CD4-positive, alpha-beta T cell (primary cell): Measurements from ENCODE around the gene NANS. TPM values are rescaled to one million over a fixed set of nuclear protein-coding genes. Genes with fewer than 3 reads are reported as not detected.
A peak's percentile ranks its signal among the peaks of the same experiment; 100 is the strongest.

Source experiments
- ATAC-seq: fragments of 200-7000 bp; cut with Tn5 transposase; one replicate; pipeline ENCODE4 v1.10.0; 2022; ENCODE audit warnings: mild to moderate bottlenecking; ENCODE audit not compliant: poor library complexity
- CTCF ChIA-PET: fragments of 350-600 bp; sonication (Branson Sonifier 250); formaldehyde crosslinking; loops from one replicate; lab custom pipeline; 2021; ENCODE audit warnings: antibody characterized with exemption, inconsistent platforms; lab: Charles Lee
- POLR2A ChIA-PET: fragments of 350-600 bp; sonication (Branson Sonifier 250); formaldehyde crosslinking; loops from one replicate; lab custom pipeline; 2021; ENCODE audit warnings: antibody characterized with exemption, inconsistent platforms; lab: Charles Lee
- DNase-seq, 14 experiments: peaks; one replicate each; pipeline ENCODE4 v3.0.0-alpha.2; 2013 to 2020; ENCODE audit warnings: mixed read lengths in 2 of 14
- H3K27ac ChIP-seq, 2 donors: one replicate each; pipeline versions ENCODE4 v1.5.1 to v1.7.0; 2013; ENCODE audit warnings: low read length in 2 of 2, low read depth in 1 of 2, mild to moderate bottlenecking in 1 of 2
- H3K27me3 ChIP-seq, 2 experiments: 1 replicate in 1 of 2; 2 replicates in 1 of 2; pipeline versions ENCODE4 v1.6.1 to v1.7.0; 2013; ENCODE audit warnings: low read length in 2 of 2, control low read depth in 1 of 2, mild to moderate bottlenecking in 1 of 2, moderate library complexity in 1 of 2; ENCODE audit not compliant: insufficient read depth in 2 of 2, control insufficient read depth in 1 of 2
- H3K36me3 ChIP-seq: one replicate; pipeline ENCODE4 v1.6.1; 2013; ENCODE audit warnings: low read length, control low read depth; ENCODE audit not compliant: insufficient read depth
- H3K4me1 ChIP-seq: one replicate; pipeline ENCODE4 v1.6.1; 2013; ENCODE audit warnings: low read length, control low read depth; ENCODE audit not compliant: insufficient read depth
- H3K4me3 ChIP-seq: one replicate; pipeline ENCODE4 v1.5.1; 2013; ENCODE audit warnings: mild to moderate bottlenecking, low read length, moderate library complexity
- H3K9me3 ChIP-seq, 2 experiments: 1 replicate in 1 of 2; 2 replicates in 1 of 2; pipeline versions ENCODE4 v1.6.1 to v1.7.0; 2013; ENCODE audit warnings: low read length in 2 of 2, mild to moderate bottlenecking in 2 of 2, control low read depth in 1 of 2, moderate library complexity in 1 of 2; ENCODE audit not compliant: control insufficient read depth in 1 of 2, insufficient read depth in 1 of 2
- H3K27ac Mint-ChIP-seq: one replicate; pipeline ENCODE4 v1.8.0; 2020; ENCODE audit warnings: mixed read lengths
- H3K27me3 Mint-ChIP-seq: one replicate; pipeline ENCODE4 v1.8.0; 2021; ENCODE audit warnings: mixed read lengths
- H3K36me3 Mint-ChIP-seq: one replicate; pipeline ENCODE4 v1.8.0; 2021; ENCODE audit warnings: low read depth, mixed read lengths
- H3K4me1 Mint-ChIP-seq: one replicate; pipeline ENCODE4 v1.8.0; 2021; ENCODE audit warnings: low read depth, mixed read lengths
- H3K4me3 Mint-ChIP-seq: one replicate; pipeline ENCODE4 v1.8.0; 2020; ENCODE audit warnings: mild to moderate bottlenecking, mixed read lengths
- H3K9me3 Mint-ChIP-seq: one replicate; pipeline ENCODE4 v1.8.0; 2020; ENCODE audit warnings: mixed read lengths
- intact Hi-C, 2 experiments: fragments of 100-400 bp; cut with DNase I in 1 of 2; cut with micrococcal nuclease in 1 of 2; formaldehyde crosslinking; loops; one replicate each; pipeline versions ENCODE4 v1.15.1 to v1.9.0; 2023 to 2025; cut with DNase I, micrococcal nuclease
- total RNA-seq, 174 experiments: library from RNA in 2 of 174; stranded (reverse) in 2 of 174; gene quantifications; one replicate each; pipeline ENCODE4 v1.2.3 and lab custom pipeline; 2021 to 2026
- TF ChIP-seq, protein P1 (sequence below): fragments of 200-600 bp; IDR thresholded peaks from one replicate; pipeline ENCODE4 v1.8.0; 2022; ENCODE audit warnings: antibody characterized with exemption, mild to moderate bottlenecking

NANS gene
- total RNA-seq, 2 experiments from 2014 or later = 70.5 to 74.0 TPM

DNA sequence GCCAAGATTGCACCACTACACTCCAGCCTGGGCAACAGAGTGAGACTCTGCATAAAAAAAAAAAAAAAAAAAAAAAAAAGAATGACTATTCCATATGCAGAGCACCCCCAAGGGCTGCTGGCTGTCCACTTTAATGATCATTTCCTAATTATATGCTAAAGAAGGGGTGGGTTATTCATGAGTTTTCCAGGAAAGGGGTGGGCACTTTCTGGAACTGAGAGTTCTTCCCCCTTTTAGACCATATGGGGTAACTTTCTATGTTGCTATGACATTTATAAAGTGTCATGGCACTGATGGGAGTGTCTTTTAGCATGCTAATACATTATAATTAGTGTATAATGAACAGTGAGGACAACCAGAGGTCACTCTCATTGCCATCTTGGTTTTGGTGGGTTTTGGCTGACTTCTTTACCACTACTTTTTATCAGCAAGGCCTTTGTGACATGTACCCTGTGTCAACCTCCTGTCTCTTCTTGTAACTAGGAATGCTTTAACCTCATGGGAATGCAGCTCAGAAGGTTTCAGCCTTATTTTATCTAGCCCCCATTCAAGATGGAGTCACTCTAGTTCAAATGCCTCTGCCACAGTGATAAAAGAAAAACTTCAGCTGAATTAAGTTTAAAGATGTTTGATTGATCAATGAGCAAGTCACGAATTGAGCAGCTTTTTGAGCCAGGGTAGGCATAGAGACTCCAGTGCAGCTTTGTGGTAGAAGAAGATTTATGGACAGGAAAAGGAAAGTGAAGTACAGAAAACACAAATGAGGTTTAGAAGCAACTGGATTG, 7.1 kb upstream of the NANS start:
- CTCF ChIA-PET = no interaction called here
- Histone ChIP-seq H3K36me3 (no peaks in the 10 kb centered on the region), H3K4me1 (peaks cover 17% of the 10 kb centered on the region), H3K27ac (no peak overlapping the region), H3K9me3 (peaks cover 0 to under 1% of the 10 kb centered on the region in 2 experiments), H3K4me3 (no peak overlapping the region), H3K27me3 (no peaks in the 10 kb centered on the region)
- intact Hi-C loops = no loop called here
- no peaks in the 10 kb centered on the region for H3K9me3 Mint-ChIP-seq
- DNase-seq = no peak
- H3K36me3 Mint-ChIP-seq = no peaks in the 10 kb centered on the region
- peaks cover 30% of the 10 kb centered on the region for H3K4me1 Mint-ChIP-seq
- TF ChIP-seq, protein P1, sequence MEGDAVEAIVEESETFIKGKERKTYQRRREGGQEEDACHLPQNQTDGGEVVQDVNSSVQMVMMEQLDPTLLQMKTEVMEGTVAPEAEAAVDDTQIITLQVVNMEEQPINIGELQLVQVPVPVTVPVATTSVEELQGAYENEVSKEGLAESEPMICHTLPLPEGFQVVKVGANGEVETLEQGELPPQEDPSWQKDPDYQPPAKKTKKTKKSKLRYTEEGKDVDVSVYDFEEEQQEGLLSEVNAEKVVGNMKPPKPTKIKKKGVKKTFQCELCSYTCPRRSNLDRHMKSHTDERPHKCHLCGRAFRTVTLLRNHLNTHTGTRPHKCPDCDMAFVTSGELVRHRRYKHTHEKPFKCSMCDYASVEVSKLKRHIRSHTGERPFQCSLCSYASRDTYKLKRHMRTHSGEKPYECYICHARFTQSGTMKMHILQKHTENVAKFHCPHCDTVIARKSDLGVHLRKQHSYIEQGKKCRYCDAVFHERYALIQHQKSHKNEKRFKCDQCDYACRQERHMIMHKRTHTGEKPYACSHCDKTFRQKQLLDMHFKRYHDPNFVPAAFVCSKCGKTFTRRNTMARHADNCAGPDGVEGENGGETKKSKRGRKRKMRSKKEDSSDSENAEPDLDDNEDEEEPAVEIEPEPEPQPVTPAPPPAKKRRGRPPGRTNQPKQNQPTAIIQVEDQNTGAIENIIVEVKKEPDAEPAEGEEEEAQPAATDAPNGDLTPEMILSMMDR = no peak
- H3K27ac Mint-ChIP-seq = no peak overlapping the region
- no peak overlapping the region for H3K4me3 Mint-ChIP-seq
- ATAC-seq = no peak
- POLR2A ChIA-PET = no interaction called here
- no peaks in the 10 kb centered on the region for H3K27me3 Mint-ChIP-seq

DNA sequence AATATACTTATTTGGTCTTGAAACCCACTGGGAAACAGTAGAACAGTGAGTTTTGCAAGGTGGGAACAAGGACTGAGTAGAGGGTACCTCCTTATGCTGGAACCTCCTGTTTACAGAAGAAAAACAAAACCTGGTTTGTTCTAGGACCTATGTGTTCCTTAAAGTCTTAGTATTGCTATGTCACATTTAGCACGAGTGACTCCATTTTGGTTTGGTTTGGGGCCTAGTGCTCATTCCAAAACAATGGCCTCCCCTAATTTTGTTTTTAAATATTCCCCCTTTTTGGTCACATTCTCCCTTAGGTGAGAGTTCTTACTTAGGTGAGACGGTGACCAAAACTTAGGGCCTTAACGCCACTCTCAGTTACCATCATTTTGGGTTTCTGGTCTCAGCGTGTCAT, 6.2 kb upstream of the NANS start:
- no peak for ATAC-seq
- H3K9me3 Mint-ChIP-seq = no peaks in the 10 kb centered on the region
- intact Hi-C loops = no loop called here

DNA sequence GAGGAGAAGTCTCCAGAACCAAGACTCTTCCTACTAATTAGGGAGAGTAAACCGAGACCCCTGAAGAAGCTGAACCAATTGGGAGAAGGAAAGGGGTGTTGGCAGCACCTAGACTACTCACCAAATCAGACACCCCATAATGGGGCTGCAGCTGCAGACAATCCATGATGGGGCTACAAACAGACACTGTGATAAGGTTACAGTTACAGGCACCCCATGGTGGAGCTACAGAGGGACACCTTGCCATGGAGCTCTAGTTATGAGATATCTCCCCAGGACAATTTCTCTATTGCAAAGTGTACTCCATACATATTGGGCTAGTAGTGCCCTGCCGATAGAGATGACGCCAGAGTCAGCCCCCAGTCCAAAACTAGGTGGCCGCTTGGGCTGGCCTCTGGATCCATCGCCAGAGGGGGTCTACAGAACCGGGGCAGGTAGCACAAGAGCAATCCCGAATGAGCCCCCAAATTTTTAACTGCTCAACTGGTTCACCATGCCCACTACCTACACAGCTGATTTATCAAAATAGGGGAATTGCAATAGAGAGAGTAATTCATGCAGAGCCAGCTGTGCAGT, 2.1 kb upstream of the NANS start:
- H3K4me1 Mint-ChIP-seq = peaks cover 31% of the 10 kb centered on the region

More for the DNA sequence above, 6.2 kb upstream of the NANS start:
- ChIA-PET POLR2A (no interaction called here), CTCF (no interaction called here)
- Histone ChIP-seq H3K27me3 (no peaks in the 10 kb centered on the region), H3K9me3 (peaks cover 0 to 4% of the 10 kb centered on the region in 2 experiments), H3K4me1 (peaks cover 10% of the 10 kb centered on the region), H3K36me3 (no peaks in the 10 kb centered on the region), H3K27ac (no peak overlapping the region), H3K4me3 (no peak overlapping the region)
- TF ChIP-seq, protein P1 = no peak
- DNase-seq = no peak
- no peak overlapping the region for H3K4me3 Mint-ChIP-seq
- H3K27me3 Mint-ChIP-seq = no peaks in the 10 kb centered on the region
- no peak overlapping the region for H3K27ac Mint-ChIP-seq
- H3K36me3 Mint-ChIP-seq = no peaks in the 10 kb centered on the region
- H3K4me1 Mint-ChIP-seq = peaks cover 24% of the 10 kb centered on the region

More for the DNA sequence above, 2.1 kb upstream of the NANS start:
- ChIA-PET CTCF (interaction anchor here (1.4 kb wide), 1 partner anchor 165 kb away, joined by 3 read pairs; no protein-coding TSS in a partner anchor), POLR2A (no interaction called here)
- Histone ChIP-seq H3K36me3 (no peaks in the 10 kb centered on the region), H3K9me3 (peaks cover 0 to 4% of the 10 kb centered on the region in 2 experiments), H3K27ac (no peak overlapping the region), H3K4me3 (no peak overlapping the region), H3K4me1 (peaks cover 27% of the 10 kb centered on the region), H3K27me3 (no peaks in the 10 kb centered on the region)
- TF ChIP-seq, protein P1 = no peak
- Mint-ChIP-seq H3K36me3 (peaks cover 7% of the 10 kb centered on the region), H3K27me3 (no peaks in the 10 kb centered on the region), H3K9me3 (no peaks in the 10 kb centered on the region), H3K4me3 (no peak overlapping the region), H3K27ac (peak overlapping the region; percentile 11)
- no peak for ATAC-seq
- intact Hi-C loops = no loop called here
- DNase-seq = no peak
